ENCODE measurements around the gene CDC20B.
"Not testable (repeated sequence)": the region's sequence is repeated elsewhere in the genome, so short reads cannot be mapped to it uniquely, and the experiment has no call there.

The CDC20B gene

DNA sequence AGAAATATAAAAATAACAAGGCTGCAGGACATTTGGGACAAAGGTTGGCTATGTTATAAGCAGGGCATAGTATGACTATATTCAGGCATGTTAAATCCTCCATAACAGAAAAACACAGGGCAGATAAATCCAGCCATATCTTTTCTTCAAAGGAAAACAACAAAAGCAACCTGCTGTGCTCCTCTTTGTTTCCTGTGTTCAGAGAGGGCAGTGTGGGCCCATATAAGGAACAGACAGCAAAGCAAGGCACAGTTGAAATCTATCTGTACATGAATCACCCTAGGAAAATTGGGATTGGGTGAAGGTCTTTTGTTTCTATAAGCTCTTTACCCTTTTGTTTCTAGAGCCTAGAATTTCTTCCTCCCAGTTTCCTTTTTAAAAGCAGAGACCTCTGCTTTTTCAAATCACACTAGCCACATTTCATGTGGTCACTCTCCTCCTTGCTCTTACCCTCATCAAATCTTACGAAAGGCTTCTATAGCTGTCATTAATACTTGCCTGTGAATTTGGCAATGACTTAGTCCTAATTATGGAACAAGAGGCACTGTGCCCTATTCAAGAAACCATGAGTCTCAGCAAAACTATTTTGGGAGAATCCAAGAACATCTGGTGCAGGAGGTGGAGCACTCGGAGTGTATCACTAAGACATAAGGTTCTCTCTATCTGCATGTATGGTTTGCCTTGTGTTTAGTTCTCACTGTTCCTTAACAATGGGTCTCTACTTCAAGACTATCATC is 68.8 kb downstream of the CDC20B start:
- Histone ChIP-seq H3K4me3 (ENCODE audit: low read depth, low read length, poor library complexity, severe bottlenecking) (no peak overlapping the region), H3K27me3 (ENCODE audit: insufficient read depth, low read length) (no peaks in the 10 kb centered on the region), H3K27ac (ENCODE audit: low read depth, low read length, poor library complexity, severe bottlenecking) (no peak overlapping the region), H3K4me2 (ENCODE audit: low read length) (no peak overlapping the region), H3F3A (ENCODE audit: insufficient read depth, low read length) (no peaks in the 10 kb centered on the region), H3K9me2 (ENCODE audit: low read depth, low read length) (no peaks in the 10 kb centered on the region), H4K20me1 (ENCODE audit: insufficient read depth, low read length) (no peaks in the 10 kb centered on the region), H3K9ac (ENCODE audit: low read length) (no peak overlapping the region), H3K36me3 (ENCODE audit: insufficient read depth, low read length) (no peaks in the 10 kb centered on the region), H3K9me3 (ENCODE audit: low read length) (no peaks in the 10 kb centered on the region), H3K79me2 (ENCODE audit: insufficient read depth, low read length) (no peaks in the 10 kb centered on the region), H3K4me1 (ENCODE audit: insufficient read depth, low read length, severe bottlenecking) (no peaks in the 10 kb centered on the region), H2AFZ (ENCODE audit: low read length) (no peak overlapping the region)
- TF ChIP-seq, protein P1, sequence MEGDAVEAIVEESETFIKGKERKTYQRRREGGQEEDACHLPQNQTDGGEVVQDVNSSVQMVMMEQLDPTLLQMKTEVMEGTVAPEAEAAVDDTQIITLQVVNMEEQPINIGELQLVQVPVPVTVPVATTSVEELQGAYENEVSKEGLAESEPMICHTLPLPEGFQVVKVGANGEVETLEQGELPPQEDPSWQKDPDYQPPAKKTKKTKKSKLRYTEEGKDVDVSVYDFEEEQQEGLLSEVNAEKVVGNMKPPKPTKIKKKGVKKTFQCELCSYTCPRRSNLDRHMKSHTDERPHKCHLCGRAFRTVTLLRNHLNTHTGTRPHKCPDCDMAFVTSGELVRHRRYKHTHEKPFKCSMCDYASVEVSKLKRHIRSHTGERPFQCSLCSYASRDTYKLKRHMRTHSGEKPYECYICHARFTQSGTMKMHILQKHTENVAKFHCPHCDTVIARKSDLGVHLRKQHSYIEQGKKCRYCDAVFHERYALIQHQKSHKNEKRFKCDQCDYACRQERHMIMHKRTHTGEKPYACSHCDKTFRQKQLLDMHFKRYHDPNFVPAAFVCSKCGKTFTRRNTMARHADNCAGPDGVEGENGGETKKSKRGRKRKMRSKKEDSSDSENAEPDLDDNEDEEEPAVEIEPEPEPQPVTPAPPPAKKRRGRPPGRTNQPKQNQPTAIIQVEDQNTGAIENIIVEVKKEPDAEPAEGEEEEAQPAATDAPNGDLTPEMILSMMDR (IDR thresholded peaks at IDR 0.05; ENCODE audit: low read length), result no peak
- TF ChIP-seq EZH2 (IDR thresholded peaks at IDR 0.05; ENCODE audit: borderline replicate concordance, low read length), result no peak

DNA sequence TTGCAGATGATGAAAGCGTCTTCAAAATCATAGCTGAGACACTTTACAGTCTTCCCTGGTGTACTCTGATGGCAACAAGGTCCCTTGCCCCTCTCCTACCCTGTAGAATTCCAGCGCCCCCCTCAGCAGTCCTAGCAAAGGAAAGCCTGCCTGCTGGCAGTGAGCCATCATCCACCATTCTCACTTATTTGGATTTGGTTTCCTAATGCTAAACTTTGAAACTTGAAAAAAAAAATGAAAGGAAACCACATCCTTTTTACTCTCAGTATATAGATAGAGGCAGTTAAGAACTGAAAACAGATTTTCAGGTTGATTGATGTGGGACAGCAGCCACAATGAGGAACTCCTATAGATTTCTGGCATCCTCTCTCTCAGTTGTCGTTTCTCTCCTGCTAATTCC is 70.6 kb downstream of the CDC20B start, which contains the start of gene GZMA:
GZMA (plus strand) TSS at position 299 of the 400 bp plus-strand sequence; CDS start at position 336, 37 bp downstream.
- Histone ChIP-seq H3K4me3 (ENCODE audit: low read depth, low read length, poor library complexity, severe bottlenecking) (no peak within 1 kb of the TSS), H3K4me2 (ENCODE audit: low read length) (no peak within 1 kb of the TSS), H3K27me3 (ENCODE audit: insufficient read depth, low read length) (no peaks in the 10 kb centered on the region), H3K79me2 (ENCODE audit: insufficient read depth, low read length) (no peaks in the 10 kb centered on the region), H3F3A (ENCODE audit: insufficient read depth, low read length) (no peaks in the 10 kb centered on the region), H2AFZ (ENCODE audit: low read length) (no peak within 1 kb of the TSS), H3K27ac (ENCODE audit: low read depth, low read length, poor library complexity, severe bottlenecking) (no peak within 1 kb of the TSS), H3K9ac (ENCODE audit: low read length) (no peak within 1 kb of the TSS), H3K9me2 (ENCODE audit: low read depth, low read length) (no peaks in the 10 kb centered on the region), H3K4me1 (ENCODE audit: insufficient read depth, low read length, severe bottlenecking) (no peaks in the 10 kb centered on the region), H3K36me3 (ENCODE audit: insufficient read depth, low read length) (no peaks in the 10 kb centered on the region), H3K9me3 (ENCODE audit: low read length) (no peaks in the 10 kb centered on the region), H4K20me1 (ENCODE audit: insufficient read depth, low read length) (no peaks in the 10 kb centered on the region)
- TF ChIP-seq EZH2 (IDR thresholded peaks at IDR 0.05; ENCODE audit: borderline replicate concordance, low read length), result no peak
- TF ChIP-seq, protein P1 (IDR thresholded peaks at IDR 0.05; ENCODE audit: low read length), result no peak

DNA sequence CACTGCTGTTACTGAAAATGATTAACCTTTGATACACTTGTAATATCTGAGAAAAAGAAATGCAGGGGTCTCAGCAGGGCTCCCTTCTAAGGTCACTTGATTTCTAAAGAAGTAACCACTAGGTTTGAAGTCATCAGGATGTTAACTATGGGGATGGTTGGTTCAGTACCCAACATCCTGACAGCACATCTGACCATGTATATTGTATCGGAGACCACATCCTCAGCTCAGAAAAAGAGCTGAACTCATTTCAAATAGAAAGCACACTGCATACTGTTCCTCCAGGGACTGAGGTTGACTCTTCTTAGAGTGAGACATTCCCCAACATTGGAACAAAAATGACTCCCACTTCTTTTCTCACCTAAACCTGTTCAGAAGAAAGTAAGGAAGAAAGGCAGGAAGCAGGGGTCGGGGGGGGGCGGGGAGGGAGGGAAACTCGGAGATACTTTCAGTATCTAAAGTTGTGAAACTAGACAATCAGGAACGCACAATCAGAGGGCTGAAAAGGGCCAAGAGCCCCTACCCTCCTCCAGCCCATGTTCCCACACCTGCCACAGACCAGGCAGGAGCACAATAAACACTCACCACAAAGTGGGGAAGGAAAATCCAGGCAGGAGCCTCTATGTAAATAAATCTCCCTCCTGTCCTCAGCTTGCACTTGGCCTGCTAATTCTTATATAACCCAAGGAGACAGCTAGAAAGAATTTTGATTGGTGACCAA is 71.3 kb downstream of the CDC20B start:
- no peaks in the 10 kb centered on the region for H3K36me3 ChIP-seq (ENCODE audit: insufficient read depth, low read length)
- H3K9ac ChIP-seq (ENCODE audit: low read length), result no peak overlapping the region
- H2AFZ ChIP-seq (ENCODE audit: low read length), result no peak overlapping the region
- TF ChIP-seq, protein P1 (IDR thresholded peaks at IDR 0.05; ENCODE audit: low read length), result no peak
- no peak for TF ChIP-seq EZH2 (IDR thresholded peaks at IDR 0.05; ENCODE audit: borderline replicate concordance, low read length)
- H3K27ac ChIP-seq (ENCODE audit: low read depth, low read length, poor library complexity, severe bottlenecking), result no peak overlapping the region
- H3K79me2 ChIP-seq (ENCODE audit: insufficient read depth, low read length), result no peaks in the 10 kb centered on the region
- no peaks in the 10 kb centered on the region for H3F3A ChIP-seq (ENCODE audit: insufficient read depth, low read length)
- no peaks in the 10 kb centered on the region for H3K27me3 ChIP-seq (ENCODE audit: insufficient read depth, low read length)
- no peaks in the 10 kb centered on the region for H3K4me1 ChIP-seq (ENCODE audit: insufficient read depth, low read length, severe bottlenecking)
- no peaks in the 10 kb centered on the region for H4K20me1 ChIP-seq (ENCODE audit: insufficient read depth, low read length)
- no peak overlapping the region for H3K4me3 ChIP-seq (ENCODE audit: low read depth, low read length, poor library complexity, severe bottlenecking)
- H3K4me2 ChIP-seq (ENCODE audit: low read length), result no peak overlapping the region
- H3K9me2 ChIP-seq (ENCODE audit: low read depth, low read length), result no peaks in the 10 kb centered on the region
- H3K9me3 ChIP-seq (ENCODE audit: low read length), result no peaks in the 10 kb centered on the region

DNA sequence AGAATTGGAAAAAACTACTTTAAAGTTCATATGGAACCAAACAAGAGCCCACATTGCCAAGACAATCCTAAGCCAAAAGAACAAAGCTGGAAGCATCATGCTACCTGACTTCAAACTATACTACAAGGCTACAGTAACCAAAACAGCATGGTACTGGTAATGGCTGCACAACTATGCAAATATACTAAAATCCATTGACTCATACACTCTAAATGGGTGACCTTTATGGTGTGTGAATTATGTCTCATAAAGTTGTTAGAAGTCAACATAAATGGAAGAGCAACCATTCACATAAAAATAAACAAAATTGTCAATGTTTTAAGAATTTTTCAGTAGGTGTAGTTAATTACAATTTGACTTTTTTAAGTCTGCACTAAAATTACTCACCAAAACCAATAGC is 71.8 kb downstream of the CDC20B start:
- not testable (repeated sequence) for H3K4me1 ChIP-seq (ENCODE audit: insufficient read depth, low read length, severe bottlenecking); H3K9me2 ChIP-seq (ENCODE audit: low read depth, low read length); H4K20me1 ChIP-seq (ENCODE audit: insufficient read depth, low read length); H2AFZ ChIP-seq (ENCODE audit: low read length); H3K4me2 ChIP-seq (ENCODE audit: low read length); H3K79me2 ChIP-seq (ENCODE audit: insufficient read depth, low read length); H3K27me3 ChIP-seq (ENCODE audit: insufficient read depth, low read length); H3K9me3 ChIP-seq (ENCODE audit: low read length); H3K36me3 ChIP-seq (ENCODE audit: insufficient read depth, low read length); H3K9ac ChIP-seq (ENCODE audit: low read length); H3K27ac ChIP-seq (ENCODE audit: low read depth, low read length, poor library complexity, severe bottlenecking); H3K4me3 ChIP-seq (ENCODE audit: low read depth, low read length, poor library complexity, severe bottlenecking); H3F3A ChIP-seq (ENCODE audit: insufficient read depth, low read length)

Measured in OCI-LY1 (cell line).